B cell (primary cell): ENCODE results near the gene ERICH3. TPM values are rescaled to one million over a fixed set of nuclear protein-coding genes. Genes with fewer than 3 reads are reported as not detected.

Experiments
- ATAC-seq: fragments of 200-7000 bp; cut with Tn5 transposase; one replicate; pipeline ENCODE4 v1.10.0; 2021; ENCODE audit warnings: low read depth, mild to moderate bottlenecking, moderate number of reproducible peaks, moderate library complexity
- CTCF ChIA-PET: fragments of 350-600 bp; sonication (Branson Sonifier 250); formaldehyde crosslinking; loops from one replicate; lab custom pipeline; 2021; ENCODE audit warnings: antibody characterized with exemption, inconsistent platforms; lab: Charles Lee
- POLR2A ChIA-PET: fragments of 350-600 bp; sonication (Branson Sonifier 250); formaldehyde crosslinking; loops from one replicate; lab custom pipeline; 2021; ENCODE audit warnings: antibody characterized with exemption; lab: Charles Lee
- DNase-seq: peaks from one replicate; pipeline ENCODE4 v3.0.0; 2013
- H2AFZ ChIP-seq: 2 replicates; pipeline ENCODE4 v1.6.1; 2012; ENCODE audit warnings: mild to moderate bottlenecking, low read depth, low read length; ENCODE audit not compliant: insufficient read depth, poor library complexity, severe bottlenecking
- H3K27ac ChIP-seq, 2 donors: 1 replicate in 1 of 2; 2 replicates in 1 of 2; pipeline ENCODE4 v1.5.1; 2012 to 2013; ENCODE audit warnings: low read length in 2 of 2, mild to moderate bottlenecking in 2 of 2, moderate library complexity in 1 of 2
- H3K27me3 ChIP-seq, 4 experiments: fragments of 200-600 bp in 1 of 4; sonication (generic) in 1 of 4; replicated peaks in 1 of 4; 1 replicate in 2 of 4; 2 replicates in 2 of 4; pipeline versions ENCODE4 v1.6.1 to v1.7.0; 2013 to 2016; ENCODE audit warnings: low read length in 3 of 4, mild to moderate bottlenecking in 2 of 4, mixed read lengths in 1 of 4, moderate library complexity in 1 of 4; ENCODE audit not compliant: insufficient read depth in 4 of 4, control insufficient read depth in 3 of 4; ENCODE audit errors: control extremely low read depth in 1 of 4
- H3K36me3 ChIP-seq, 2 experiments: replicated peaks in 1 of 2; 1 replicate in 1 of 2; 2 replicates in 1 of 2; pipeline versions ENCODE4 v1.6.1 to v1.7.1; 2013; ENCODE audit warnings: low read length in 1 of 2; ENCODE audit not compliant: insufficient read depth in 2 of 2, control insufficient read depth in 1 of 2; ENCODE audit errors: control extremely low read depth in 1 of 2, extremely low read depth in 1 of 2
- H3K4me1 ChIP-seq, 2 donors: fragments of 200-600 bp in 1 of 2; sonication (generic) in 1 of 2; 1 replicate in 1 of 2; 2 replicates in 1 of 2; pipeline versions ENCODE4 v1.5.1 to v1.6.1; 2013 to 2017; ENCODE audit warnings: low read length in 2 of 2; ENCODE audit not compliant: control insufficient read depth in 2 of 2, insufficient read depth in 2 of 2
- H3K4me2 ChIP-seq: replicated peaks from 2 replicates; pipeline ENCODE3; 2012; ENCODE audit warnings: mild to moderate bottlenecking, low read depth, low read length; ENCODE audit not compliant: poor library complexity, severe bottlenecking
- H3K4me3 ChIP-seq, 5 experiments: fragments of 200-600 bp in 1 of 5; sonication (generic) in 1 of 5; 1 replicate in 3 of 5; 2 replicates in 2 of 5; pipeline versions ENCODE4 v1.5.1 to v1.7.0; 2011 to 2016; ENCODE audit warnings: low read length in 4 of 5, mild to moderate bottlenecking in 4 of 5, low read depth in 2 of 5, control low read depth in 1 of 5, moderate library complexity in 1 of 5; ENCODE audit not compliant: insufficient read depth in 1 of 5; ENCODE audit errors: control extremely low read depth in 1 of 5, extremely low read depth in 1 of 5
- H3K79me2 ChIP-seq: fragments of 200-600 bp; sonication (generic); one replicate; pipeline ENCODE4 v1.6.0; 2016; ENCODE audit warnings: low read length; ENCODE audit not compliant: control insufficient read depth, insufficient read depth
- H3K9ac ChIP-seq: fragments of 200-600 bp; sonication (generic); 2 replicates; pipeline ENCODE4 v1.6.1; 2017; ENCODE audit warnings: mild to moderate bottlenecking, low read length, moderate library complexity
- H3K9me3 ChIP-seq, 3 donors: one replicate each; pipeline versions ENCODE4 v1.6.1 to v1.7.1; 2013; ENCODE audit warnings: low read length in 2 of 3; ENCODE audit not compliant: control insufficient read depth in 2 of 3, insufficient read depth in 1 of 3; ENCODE audit errors: control extremely low read depth in 1 of 3
- H4K20me1 ChIP-seq: 2 replicates; pipeline ENCODE4 v1.6.0; 2012; ENCODE audit warnings: mild to moderate bottlenecking, low read length; ENCODE audit not compliant: insufficient read depth, control insufficient read depth, poor library complexity, severe bottlenecking
- H3K27ac Mint-ChIP-seq: one replicate; pipeline ENCODE4 v1.8.0; 2021; ENCODE audit warnings: mixed read lengths
- H3K27me3 Mint-ChIP-seq: one replicate; pipeline ENCODE4 v1.8.0; 2021; ENCODE audit warnings: mixed read lengths
- H3K4me1 Mint-ChIP-seq: one replicate; pipeline ENCODE4 v1.8.0; 2021; ENCODE audit warnings: mixed read lengths
- H3K4me3 Mint-ChIP-seq: one replicate; pipeline ENCODE4 v1.8.0; 2021; ENCODE audit warnings: mixed read lengths
- H3K9me3 Mint-ChIP-seq: one replicate; pipeline ENCODE4 v1.8.0; 2022; ENCODE audit warnings: mixed read lengths; ENCODE audit not compliant: insufficient read depth
- CTCF ChIP-seq: fragments of 200-600 bp; IDR thresholded peaks from one replicate; pipeline ENCODE4 v1.8.0; 2022; ENCODE audit warnings: antibody characterized with exemption, mild to moderate bottlenecking
- EZH2 ChIP-seq: IDR thresholded peaks from 2 replicates; pipeline ENCODE4 v1.6.1; 2012; ENCODE audit warnings: borderline replicate concordance, low read depth, mild to moderate bottlenecking, moderate library complexity, low read length; ENCODE audit not compliant: insufficient read depth, poor library complexity, severe bottlenecking
- WGBS: methylation state at CpG from one replicate; pipeline ENCODE4 v1.1.5; 2013; ENCODE audit warnings: missing lambda C conversion rate; ENCODE audit not compliant: insufficient coverage; 5-methylcytosine and 5-hydroxymethylcytosine counted together
- intact Hi-C: fragments of 100-400 bp; cut with micrococcal nuclease; formaldehyde crosslinking; loops from one replicate; pipeline ENCODE4 v1.10.0; 2022
- polyA plus RNA-seq: library from polyadenylated mRNA; depleted of rRNA; stranded (reverse); fragments of >200 nt; gene quantifications from 2 replicates; pipeline ENCODE4 v1.2.3, GENCODE V29; 2012
- total RNA-seq, 2 donors: library from RNA; stranded (reverse); fragments of 120-200 nt in 1 of 2; gene quantifications; 1 replicate in 1 of 2; 2 replicates in 1 of 2; pipeline versions ENCODE4 v1.2.3 to v1.2.4, GENCODE V29; 2013 to 2022

Gene ERICH3
- total and polyA plus RNA-seq, 2 donors (not counting 1 experiment from before 2014, with no cell fraction given), result 0.03 to 0.27 TPM

- intact Hi-C loops, result no loop called here
- H3K9me3 ChIP-seq, result no peaks in the 10 kb centered on the region
- POLR2A ChIA-PET, result no interaction called here
These were observed 19.9 kb upstream of the ERICH3 start for GRCh38 chr1:74693473-74693872.

DNA sequence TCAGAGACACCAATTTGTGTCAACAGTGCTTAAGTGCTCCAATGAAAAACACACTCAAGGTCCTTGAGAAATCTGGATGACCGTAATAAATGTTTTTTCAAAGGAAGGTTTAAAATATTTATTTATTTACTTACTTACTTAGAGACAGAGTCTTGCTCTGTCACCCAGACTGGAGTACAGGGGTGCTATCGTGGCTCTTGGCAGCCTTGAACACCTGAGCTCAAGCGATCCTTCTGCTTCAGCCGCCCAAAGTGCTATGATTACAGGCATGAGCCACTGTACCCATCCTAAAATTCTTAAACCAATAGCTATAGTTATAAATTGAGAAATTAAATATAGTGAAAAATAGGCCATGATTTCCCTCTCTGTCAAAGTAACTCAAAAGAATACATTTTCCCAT, 17.3 kb upstream of the ERICH3 start:
- POLR2A ChIA-PET, result no interaction called here
- DNase-seq (no peak), ATAC-seq (no peak)
- Histone ChIP-seq H3K4me2 (no peak overlapping the region), H3K27ac (no peak overlapping the region), H3K79me2 (no peaks in the 10 kb centered on the region), H3K9me3 (no peaks in the 10 kb centered on the region), H3K27me3 (no peaks in the 10 kb centered on the region), H4K20me1 (no peaks in the 10 kb centered on the region), H2AFZ (no peak overlapping the region), H3K36me3 (no peaks in the 10 kb centered on the region), H3K4me3 (no peak overlapping the region), H3K4me1 (no peaks in the 10 kb centered on the region), H3K9ac (no peak overlapping the region)
- CTCF ChIA-PET, result interaction anchor here (0.6 to 3.0 kb wide), 8 partner anchors 8 to 531 kb away, joined by 3 to 14 read pairs (median 6); partner anchors contain the start of genes CRYZ and TYW3
- intact Hi-C loops, result no loop called here
- H3K9me3 Mint-ChIP-seq, result no peaks in the 10 kb centered on the region
- H3K27me3 Mint-ChIP-seq, result no peaks in the 10 kb centered on the region
- WGBS, result 100% methylated on average over 1 of the region's 4 CpGs
- TF ChIP-seq EZH2 (no peak), CTCF (no peak)
- no peak overlapping the region for H3K4me3 Mint-ChIP-seq
- H3K27ac Mint-ChIP-seq, result no peak overlapping the region
- no peaks in the 10 kb centered on the region for H3K4me1 Mint-ChIP-seq

More at GRCh38 chr1:74693473-74693872, 19.9 kb upstream of the ERICH3 start:
- no peaks in the 10 kb centered on the region for H3K36me3 ChIP-seq
- no peaks in the 10 kb centered on the region for H3K79me2 ChIP-seq
- H3K9ac ChIP-seq, result no peak overlapping the region
- H3K4me2 ChIP-seq, result no peak overlapping the region
- 94% methylated on average over 2 of the region's 2 CpGs for WGBS
- H3K4me1 ChIP-seq, result no peaks in the 10 kb centered on the region
- H3K27me3 ChIP-seq, result no peaks in the 10 kb centered on the region
- no peaks in the 10 kb centered on the region for H3K27me3 Mint-ChIP-seq
- no peaks in the 10 kb centered on the region for H4K20me1 ChIP-seq
- ATAC-seq (no peak), DNase-seq (no peak)
- H3K27ac ChIP-seq, result no peak overlapping the region
- no peak overlapping the region for H3K4me3 Mint-ChIP-seq
- TF ChIP-seq CTCF, result no peak
- no peak for TF ChIP-seq EZH2
- H2AFZ ChIP-seq, result no peak overlapping the region
- no peaks in the 10 kb centered on the region for H3K9me3 Mint-ChIP-seq
- no peak overlapping the region for H3K27ac Mint-ChIP-seq
- no peak overlapping the region for H3K4me3 ChIP-seq
- H3K4me1 Mint-ChIP-seq, result no peaks in the 10 kb centered on the region
- CTCF ChIA-PET, result no interaction called here
